ENCODE results near the gene KPRP.

Gene KPRP, protein sequence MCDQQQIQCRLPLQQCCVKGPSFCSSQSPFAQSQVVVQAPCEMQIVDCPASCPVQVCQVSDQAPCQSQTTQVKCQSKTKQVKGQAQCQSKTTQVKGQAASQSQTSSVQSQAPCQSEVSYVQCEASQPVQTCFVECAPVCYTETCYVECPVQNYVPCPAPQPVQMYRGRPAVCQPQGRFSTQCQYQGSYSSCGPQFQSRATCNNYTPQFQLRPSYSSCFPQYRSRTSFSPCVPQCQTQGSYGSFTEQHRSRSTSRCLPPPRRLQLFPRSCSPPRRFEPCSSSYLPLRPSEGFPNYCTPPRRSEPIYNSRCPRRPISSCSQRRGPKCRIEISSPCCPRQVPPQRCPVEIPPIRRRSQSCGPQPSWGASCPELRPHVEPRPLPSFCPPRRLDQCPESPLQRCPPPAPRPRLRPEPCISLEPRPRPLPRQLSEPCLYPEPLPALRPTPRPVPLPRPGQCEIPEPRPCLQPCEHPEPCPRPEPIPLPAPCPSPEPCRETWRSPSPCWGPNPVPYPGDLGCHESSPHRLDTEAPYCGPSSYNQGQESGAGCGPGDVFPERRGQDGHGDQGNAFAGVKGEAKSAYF

DNA sequence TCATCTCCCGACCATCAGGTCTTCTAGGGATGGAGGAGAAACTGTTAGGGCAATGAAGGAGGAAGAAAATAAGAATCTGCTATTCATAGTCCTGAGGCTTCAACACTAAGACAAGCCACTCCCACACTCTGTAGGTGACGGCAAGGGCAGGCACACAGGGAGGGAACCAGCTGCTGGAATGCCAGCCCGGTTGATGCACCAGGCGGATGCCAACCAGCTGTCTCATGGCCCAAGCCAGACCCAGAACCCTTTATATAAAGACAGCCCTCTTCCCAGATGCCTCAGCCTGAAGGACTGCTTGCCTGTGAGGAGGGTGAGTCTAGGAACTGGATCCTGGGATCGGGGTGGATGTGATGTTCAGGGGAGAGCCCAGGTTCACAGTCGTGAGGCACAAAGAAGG lies at the start of gene KPRP:
TSS of gene KPRP (plus strand) at position 279 of the 400 bp plus-strand sequence. CDS start 1,564 bp downstream, outside the sequence.
- DNase-seq = no peak

- DNase-seq = no peak
These were observed 39.6 kb upstream of the KPRP start for GRCh38 chr1:152718238-152718637.

DNA sequence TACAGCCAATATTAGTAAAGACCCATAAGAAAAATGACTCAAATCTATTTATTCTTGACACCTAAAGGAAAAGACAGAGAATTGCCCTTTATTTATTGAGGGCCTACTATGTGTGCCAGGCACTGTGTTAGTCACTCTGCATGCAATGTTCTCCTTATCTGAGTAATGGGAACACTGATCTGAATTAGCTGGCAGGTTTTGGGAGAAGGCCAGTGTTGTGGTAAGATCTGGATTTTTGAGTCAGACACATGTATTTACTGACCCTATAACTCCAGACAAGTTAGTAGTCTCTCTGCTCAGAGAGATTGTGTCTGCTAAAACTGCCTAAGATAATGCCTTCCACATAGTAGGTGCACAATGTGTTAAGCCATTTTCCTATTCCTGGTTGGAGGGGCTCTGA lies 32.6 kb upstream of the KPRP start:
- DNase-seq = no peak

GRCh38 chr1:152728986-152729385 lies 28.8 kb upstream of the KPRP start:
- no peak for DNase-seq

DNA sequence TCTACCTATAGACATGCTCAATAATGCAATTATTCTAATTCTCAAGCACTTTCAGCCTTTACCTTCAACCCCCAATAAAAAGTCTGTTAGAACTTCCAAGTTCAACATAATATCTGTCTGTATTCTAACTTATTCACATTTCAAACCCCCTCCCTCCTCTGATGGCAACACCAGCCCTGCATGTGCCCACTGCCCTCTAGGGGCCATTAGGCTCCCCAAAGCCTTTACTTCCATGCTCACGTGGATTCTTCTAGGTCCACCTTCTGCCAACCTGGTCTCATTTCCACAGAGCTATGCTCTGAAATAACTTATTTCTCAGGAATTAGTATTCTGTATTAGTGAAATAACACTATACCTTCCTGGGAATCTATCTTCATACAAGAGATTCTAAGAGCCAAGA lies 22.2 kb upstream of the KPRP start:
- DNase-seq = no peak

DNA sequence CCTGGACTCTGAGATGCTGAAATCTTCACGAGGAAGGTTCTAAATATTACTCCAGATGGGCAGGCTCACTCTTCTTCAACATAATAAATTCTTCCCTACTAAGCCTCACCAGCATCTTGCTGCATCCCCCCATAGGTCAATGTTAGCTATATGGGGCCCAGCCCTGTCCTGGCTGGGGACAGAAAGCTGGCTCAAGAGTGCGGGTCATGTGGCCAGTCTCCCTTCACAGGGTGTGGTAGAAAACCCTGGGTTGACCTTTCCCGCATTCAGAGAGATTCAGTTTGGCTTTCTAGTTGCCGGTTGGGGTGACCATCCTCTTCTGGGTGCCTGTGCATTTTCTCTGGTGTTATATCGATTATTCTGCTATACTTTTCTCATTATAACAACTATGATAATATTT lies 19.8 kb upstream of the KPRP start:
- DNase-seq = no peak

- no peak for DNase-seq
These were observed 18.0 kb upstream of the KPRP start for GRCh38 chr1:152739841-152740240.

GRCh38 chr1:152741656-152742055 lies 16.2 kb upstream of the KPRP start:
- DNase-seq = no peak

- no peak for DNase-seq
These were observed 14.3 kb upstream of the KPRP start for GRCh38 chr1:152743371-152744145.

GRCh38 chr1:152745289-152745704 lies 12.5 kb upstream of the KPRP start:
- no peak for DNase-seq

DNA sequence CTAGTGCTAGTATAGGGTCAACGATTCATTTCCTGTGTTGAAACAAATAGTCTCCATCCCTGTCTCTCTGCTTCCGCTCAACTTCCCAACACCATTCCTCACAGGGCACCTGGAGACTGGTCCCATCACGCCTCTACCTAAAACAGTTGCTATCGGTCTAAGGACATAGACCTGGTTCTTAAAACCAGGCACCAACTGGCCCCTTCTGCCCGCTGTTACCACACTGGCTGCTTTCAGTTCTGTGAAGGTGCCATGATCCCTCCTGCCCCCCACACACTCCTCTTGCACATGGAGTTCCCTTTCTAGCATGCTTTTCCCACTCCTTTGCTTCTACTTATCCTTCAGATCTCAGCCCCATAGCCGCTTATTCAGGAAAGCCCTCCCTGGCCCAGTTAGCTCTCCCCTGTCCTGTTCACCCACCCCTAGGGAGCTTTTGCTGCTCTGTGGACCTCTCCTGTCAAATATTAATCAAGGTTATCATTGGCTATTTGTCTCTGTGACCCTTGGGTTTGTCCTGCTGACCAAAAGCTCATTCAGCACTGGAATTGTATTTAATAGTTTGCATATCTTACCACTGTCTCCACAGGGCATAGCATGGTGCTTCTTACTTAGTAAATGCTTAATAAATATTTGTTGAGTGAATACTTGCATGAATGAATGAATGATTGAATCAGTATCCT lies 11.9 kb upstream of the KPRP start:
- no peak for DNase-seq

DNA sequence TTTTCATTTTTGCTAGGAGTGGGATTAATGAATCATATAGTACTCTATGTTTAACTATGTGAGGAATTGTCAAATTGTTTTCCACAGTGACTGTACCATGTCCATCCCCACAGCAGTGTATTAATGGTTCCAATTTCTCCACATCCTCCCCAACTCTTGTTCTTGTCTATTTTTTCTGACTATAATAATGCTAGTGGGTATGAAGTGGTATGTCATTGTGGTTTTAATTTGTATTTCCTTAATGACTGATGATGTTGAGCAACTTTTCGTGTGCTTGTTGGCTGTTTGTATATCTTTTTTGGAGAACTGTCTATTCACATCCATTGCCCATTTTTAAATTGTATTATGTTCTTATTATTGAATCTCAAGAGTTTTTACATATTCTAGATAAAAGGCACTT lies 10.0 kb upstream of the KPRP start:
- no peak for DNase-seq

GRCh38 chr1:152752225-152752624 lies 5.6 kb upstream of the KPRP start:
- no peak for DNase-seq

- DNase-seq = no peak
These were observed 4.2 kb upstream of the KPRP start for GRCh38 chr1:152753586-152753985.

- DNase-seq = no peak
These were observed 953 bp upstream of the KPRP start for GRCh38 chr1:152756872-152757271.

GRCh38 chr1:152758636-152759035 lies 811 bp downstream of the KPRP start:
- no peak for DNase-seq

DNA sequence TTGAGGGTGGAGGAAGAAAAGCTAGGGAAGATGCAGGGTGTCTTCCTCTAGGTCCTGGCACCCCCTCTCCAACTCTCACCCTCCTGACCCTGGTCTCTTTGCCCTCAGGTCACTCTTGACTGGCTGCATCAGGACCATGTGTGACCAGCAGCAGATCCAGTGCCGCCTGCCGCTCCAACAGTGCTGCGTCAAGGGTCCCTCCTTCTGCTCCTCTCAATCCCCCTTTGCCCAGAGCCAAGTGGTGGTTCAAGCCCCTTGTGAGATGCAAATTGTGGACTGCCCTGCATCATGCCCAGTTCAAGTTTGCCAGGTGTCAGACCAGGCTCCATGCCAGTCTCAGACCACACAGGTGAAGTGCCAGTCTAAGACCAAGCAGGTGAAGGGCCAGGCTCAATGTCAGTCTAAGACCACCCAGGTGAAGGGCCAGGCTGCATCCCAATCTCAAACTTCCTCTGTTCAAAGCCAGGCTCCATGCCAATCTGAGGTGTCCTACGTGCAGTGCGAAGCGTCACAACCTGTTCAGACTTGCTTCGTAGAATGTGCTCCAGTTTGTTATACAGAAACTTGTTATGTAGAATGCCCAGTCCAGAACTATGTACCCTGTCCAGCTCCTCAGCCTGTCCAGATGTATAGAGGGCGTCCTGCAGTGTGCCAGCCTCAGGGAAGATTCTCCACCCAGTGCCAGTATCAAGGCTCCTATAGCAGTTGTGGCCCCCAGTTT lies 1.8 kb downstream of the KPRP start:
- no peak for DNase-seq

GRCh38 chr1:152760551-152761190 lies 2.8 kb downstream of the KPRP start:
- DNase-seq = no peak

GRCh38 chr1:152761609-152762213 lies 3.9 kb downstream of the KPRP start:
- DNase-seq = no peak

GRCh38 chr1:152768847-152769533 lies 11.2 kb downstream of the KPRP start:
- no peak for DNase-seq

- DNase-seq = no peak
These were observed 12.6 kb downstream of the KPRP start for GRCh38 chr1:152770411-152770810.

Data from CD4-positive, alpha-beta T cell treated with Interleukin-21 for 1 hour (primary cell).